NCI-H748 treated with DMSO at 0.1 percent for 48 hours (cell line): ENCODE measurements around the gene DUSP10.

Experiments
- DNase-seq: peaks from one replicate; lab custom pipeline; 2025; lab: John Stamatoyannopoulos, UW

DUSP10 gene

GRCh38 chr1:221712776-221713431 is 29.0 kb downstream of the DUSP10 start:
- DNase-seq = no peak

- no peak for DNase-seq
Observed at GRCh38 chr1:221712198-221712684, 29.6 kb downstream of the DUSP10 start.

DNA sequence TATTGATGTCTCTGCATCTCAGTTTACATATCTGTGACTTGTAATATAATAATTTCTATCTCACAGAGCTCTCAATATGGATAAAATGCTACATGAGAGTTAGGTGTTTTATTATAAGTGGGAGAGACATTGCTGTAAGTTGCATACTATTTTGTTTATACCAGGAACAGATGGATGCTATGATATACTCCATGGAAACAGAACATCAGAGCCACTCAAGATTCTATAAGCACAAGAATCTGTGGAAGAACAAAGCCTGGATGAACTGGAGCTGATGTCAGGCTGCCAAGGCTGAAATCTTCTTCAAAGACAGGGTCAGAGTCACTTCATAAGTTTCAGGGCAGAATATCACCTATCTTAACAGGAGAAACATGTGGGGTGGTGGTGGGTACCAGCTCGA is 30.2 kb downstream of the DUSP10 start:
- no peak for DNase-seq

GRCh38 chr1:221711063-221711577 is 30.8 kb downstream of the DUSP10 start:
- no peak for DNase-seq

DNA sequence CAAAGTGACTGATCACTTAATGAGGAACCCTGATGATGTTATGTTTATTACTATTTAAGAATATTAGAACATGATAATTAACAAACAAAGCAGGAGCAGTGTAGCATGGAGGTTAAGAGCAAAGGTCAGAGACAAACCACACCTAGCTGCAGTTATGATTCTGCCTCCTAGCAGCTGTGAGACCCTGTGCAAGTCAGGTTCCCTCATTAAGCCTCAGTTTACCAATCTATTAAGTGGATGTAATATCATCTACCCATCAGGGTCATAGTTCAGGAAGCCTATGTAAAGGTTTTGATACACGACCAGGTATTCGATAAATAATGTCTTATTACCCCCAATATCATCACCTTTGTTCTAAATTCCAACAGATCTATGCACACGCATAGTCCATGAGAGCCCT is 32.0 kb downstream of the DUSP10 start:
- DNase-seq = no peak

DNA sequence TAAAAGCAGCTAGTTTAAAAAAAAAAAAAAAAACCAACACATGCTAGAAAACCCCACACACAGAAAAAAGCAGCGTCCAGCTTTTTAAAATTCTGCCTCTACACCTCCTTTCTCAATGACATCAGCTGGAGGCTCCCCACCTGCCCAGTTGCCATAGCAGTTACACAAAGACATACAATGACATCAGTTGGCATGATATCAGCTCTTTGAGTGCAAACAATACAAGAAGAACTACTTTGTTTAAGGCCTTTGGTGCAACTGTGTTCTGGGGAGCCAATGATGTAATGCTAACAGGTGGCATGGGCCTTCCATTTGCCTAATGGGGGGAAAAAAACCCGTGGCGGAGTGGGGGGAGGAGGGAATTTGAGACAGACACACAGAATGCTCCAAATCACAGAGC is 32.9 kb downstream of the DUSP10 start:
- DNase-seq = peak; percentile 84

DNA sequence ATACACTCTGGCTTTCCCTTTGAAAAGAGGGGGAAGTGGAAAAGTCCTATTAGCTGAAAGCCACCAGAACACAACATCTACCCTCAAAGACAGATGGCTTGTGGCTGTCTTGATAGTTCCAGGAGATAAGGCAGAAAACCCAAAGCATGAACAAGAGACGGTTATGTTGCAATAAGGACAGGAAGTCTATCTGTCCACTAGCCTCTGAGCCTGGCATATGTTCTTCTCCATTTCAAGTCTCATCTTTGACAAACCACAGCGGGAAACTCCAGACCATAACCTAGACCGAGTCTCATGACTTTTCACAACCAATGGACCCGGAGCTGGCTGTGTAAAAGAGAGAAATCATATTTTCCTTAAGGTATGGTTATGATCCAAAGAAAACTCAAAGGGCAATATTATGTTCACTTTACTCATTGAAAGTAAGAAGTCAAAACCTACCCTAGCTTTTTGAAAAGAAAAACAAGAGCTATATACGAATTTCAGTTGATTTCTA is 33.8 kb downstream of the DUSP10 start:
- no peak for DNase-seq

- DNase-seq = no peak
Observed at GRCh38 chr1:221706876-221707582, 34.9 kb downstream of the DUSP10 start.

DNA sequence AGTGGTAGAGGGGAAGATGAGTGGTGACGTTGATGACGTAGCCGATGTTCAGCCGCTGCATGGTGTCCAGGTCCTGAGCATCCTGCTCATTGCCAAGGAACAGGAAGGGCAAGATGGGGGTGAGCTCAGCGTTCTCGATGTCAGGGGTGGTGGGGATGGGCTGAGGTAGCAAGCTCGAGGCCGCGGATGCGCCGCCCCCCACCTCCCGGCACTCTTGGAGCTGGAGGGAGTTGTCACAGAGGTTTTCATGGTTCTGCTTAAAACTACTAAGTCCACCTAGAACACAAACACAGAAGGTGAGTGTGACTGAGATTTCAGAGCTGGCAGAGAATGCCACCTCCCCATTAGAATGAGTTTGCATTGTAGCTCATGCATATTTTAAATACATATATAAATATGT is 35.7 kb downstream of the DUSP10 start:
- no peak for DNase-seq

DNA sequence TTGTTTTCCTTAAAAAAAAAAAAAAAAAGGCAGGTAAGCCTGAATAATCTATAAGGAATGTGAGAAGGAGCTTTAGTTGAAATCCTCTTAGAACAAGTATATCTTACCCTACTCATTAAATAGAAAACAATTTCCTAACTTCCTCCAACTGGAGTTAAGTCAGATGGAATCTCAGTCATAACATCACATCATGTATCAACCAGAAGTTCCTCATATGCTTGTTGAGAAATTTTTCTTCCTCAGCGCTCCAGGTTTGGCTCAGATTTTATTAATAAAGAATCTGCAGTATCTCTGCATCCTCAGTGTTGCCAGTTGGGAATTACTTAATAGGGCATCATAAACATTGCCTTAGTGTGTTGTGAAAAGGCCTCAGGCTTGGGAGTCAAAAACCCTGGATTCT is 37.6 kb downstream of the DUSP10 start:
- DNase-seq = no peak

GRCh38 chr1:221701570-221702186 is 40.2 kb downstream of the DUSP10 start:
- no peak for DNase-seq

GRCh38 chr1:221700948-221701347 is 40.9 kb downstream of the DUSP10 start:
- no peak for DNase-seq

DNA sequence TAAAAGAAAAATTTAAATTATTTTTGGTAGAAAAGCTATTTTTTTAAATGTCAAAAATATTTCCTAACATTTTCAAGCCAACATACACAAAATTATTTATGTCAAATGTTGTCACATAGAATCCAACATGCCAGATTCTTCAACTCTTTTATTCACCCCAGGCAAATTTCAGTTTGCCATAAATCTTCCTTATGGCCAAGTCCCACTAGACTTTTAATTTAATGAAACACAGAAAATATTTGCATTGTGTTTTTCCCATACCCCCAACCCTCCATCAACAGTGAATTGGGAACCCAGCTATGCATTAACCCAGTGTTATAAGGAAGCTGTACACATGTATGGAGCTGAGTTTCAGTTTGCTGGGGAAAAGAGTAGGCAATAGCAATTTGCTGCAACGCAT is 41.4 kb downstream of the DUSP10 start:
- DNase-seq = no peak

GRCh38 chr1:221699978-221700519 is 41.8 kb downstream of the DUSP10 start:
- DNase-seq = no peak

DNA sequence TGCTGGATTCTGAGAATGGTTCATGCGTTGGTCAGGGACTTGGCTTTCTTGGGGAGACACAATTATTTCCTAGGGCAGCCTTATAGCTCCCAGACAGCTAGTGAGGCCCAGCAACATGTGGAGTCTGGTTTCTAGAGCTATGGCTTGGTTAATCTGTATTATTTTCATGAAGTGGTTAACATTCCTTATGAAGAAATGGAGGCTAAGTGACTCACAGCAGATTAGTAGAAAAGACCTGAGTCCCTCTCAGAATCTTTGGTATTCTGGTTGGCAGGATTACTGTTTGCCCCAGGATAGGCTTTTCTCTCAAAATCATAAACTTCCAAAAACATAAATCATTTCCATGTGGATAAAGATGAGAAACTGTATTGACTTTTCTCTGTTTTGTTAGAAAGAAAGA is 42.3 kb downstream of the DUSP10 start:
- DNase-seq = no peak

- no peak for DNase-seq
Observed at GRCh38 chr1:221698579-221699349, 43.1 kb downstream of the DUSP10 start.

- no peak for DNase-seq
Observed at GRCh38 chr1:221697923-221698425, 43.9 kb downstream of the DUSP10 start.

DNA sequence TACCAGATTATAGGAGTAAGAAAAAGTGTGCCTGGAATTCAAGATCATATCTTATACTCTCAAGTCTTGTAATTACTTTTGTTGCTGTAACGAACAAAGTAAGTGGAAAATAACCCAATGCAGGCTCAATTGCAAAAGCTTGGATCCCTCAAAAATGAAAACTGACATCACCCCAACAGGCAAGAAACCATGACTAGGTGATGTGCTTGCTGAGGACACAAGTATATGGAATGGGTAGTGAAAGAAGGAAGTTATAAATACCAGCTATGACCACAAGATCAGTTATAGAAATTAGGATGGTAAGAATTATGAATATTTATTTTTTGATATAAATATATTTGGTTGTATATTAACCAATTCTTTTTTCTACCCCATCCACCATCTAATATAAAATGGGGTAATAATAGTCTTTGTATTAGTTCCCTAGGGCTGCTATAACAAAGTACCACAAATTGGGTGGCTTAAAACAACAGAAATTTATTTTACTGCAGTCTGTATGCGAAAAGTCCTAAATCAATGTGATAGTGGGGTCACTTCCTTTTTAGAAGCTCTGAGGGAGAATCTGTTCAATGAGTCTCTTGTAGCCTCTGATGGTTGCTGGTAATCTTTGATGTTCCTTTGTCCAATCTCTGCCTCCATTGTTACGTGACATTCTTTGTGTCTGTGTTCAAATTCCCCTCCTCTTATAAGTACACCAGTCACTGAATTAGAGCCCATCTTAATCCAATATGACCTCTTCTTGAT is 45.0 kb downstream of the DUSP10 start:
- DNase-seq = no peak

- DNase-seq = no peak
Observed at GRCh38 chr1:221696027-221696426, 45.9 kb downstream of the DUSP10 start.

DNA sequence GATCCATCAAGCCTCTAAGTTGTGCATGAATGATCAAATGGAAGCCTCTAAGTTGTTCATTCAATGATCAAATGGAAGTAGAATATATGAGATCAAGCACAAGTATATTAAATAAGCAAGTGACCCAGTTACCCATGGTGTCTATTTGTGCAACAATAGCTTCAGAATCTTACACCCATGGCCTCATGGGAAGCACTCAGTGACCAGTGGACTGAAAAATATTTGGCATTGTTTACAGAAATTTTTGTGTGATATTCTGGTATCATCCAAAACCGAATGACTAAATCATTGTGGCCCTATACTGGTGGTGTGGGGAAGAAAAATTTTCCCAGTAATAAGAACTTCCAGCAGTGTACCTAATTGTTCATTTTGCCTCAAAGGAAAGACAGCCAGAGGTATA is 46.6 kb downstream of the DUSP10 start:
- no peak for DNase-seq

DNA sequence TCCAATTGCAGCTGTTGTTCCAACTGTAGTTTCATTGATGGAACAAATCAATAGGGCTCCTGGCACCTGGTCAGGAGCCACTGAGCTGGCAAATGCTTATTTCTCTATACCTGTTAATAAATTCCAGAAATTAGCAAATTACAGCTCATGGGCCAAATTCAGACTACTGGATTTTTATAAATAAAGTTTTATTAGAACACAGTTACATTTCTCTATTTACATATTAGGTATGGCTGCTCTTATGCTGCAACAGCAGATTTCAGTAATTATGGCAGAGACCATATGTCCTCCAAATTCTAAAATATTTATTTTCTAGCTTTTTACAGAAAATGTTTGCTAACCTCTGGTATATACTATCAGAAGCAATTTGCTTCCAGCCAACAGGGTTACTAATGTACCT is 47.8 kb downstream of the DUSP10 start:
- no peak for DNase-seq
